ENCODE results near the gene FSIP2.

FSIP2 gene

GRCh38 chr2:185738679-185739472 lies at the start of gene FSIP2:
FSIP2 (plus strand) TSS chr2:185738804; CDS start chr2:185738895, 91 bp downstream.
- in situ Hi-C loops (cut with HindIII; ENCODE audit: low pct_ligation_motif_present, low pct_unique_long_range_greater_than_20kb, low sequenced_read_pairs) = no loop called here
- DNase-seq = peak; percentile 92

GRCh38 chr2:185689906-185690539 lies 48.6 kb upstream of the FSIP2 start:
- DNase-seq = peak; percentile 3

GRCh38 chr2:185695711-185696235 lies 42.8 kb upstream of the FSIP2 start:
- no peak for DNase-seq
- in situ Hi-C loops (cut with HindIII; ENCODE audit: low pct_ligation_motif_present, low pct_unique_long_range_greater_than_20kb, low sequenced_read_pairs) = no loop called here

More at GRCh38 chr2:185689906-185690539, 48.6 kb upstream of the FSIP2 start:
- in situ Hi-C loops (cut with HindIII; ENCODE audit: low pct_ligation_motif_present, low pct_unique_long_range_greater_than_20kb, low sequenced_read_pairs) = no loop called here

GRCh38 chr2:185700883-185701282 lies 37.7 kb upstream of the FSIP2 start:
- in situ Hi-C loops (cut with HindIII; ENCODE audit: low pct_ligation_motif_present, low pct_unique_long_range_greater_than_20kb, low sequenced_read_pairs) = no loop called here
- no peak for DNase-seq

- no peak for DNase-seq
- in situ Hi-C loops (cut with HindIII; ENCODE audit: low pct_ligation_motif_present, low pct_unique_long_range_greater_than_20kb, low sequenced_read_pairs) = no loop called here
Measured at GRCh38 chr2:185734658-185735057, 3.9 kb upstream of the FSIP2 start.

GRCh38 chr2:185736210-185736609 lies 2.4 kb upstream of the FSIP2 start:
- in situ Hi-C loops (cut with HindIII; ENCODE audit: low pct_ligation_motif_present, low pct_unique_long_range_greater_than_20kb, low sequenced_read_pairs) = no loop called here
- no peak for DNase-seq

- no peak for DNase-seq
- in situ Hi-C loops (cut with HindIII; ENCODE audit: low pct_ligation_motif_present, low pct_unique_long_range_greater_than_20kb, low sequenced_read_pairs) = no loop called here
Measured at GRCh38 chr2:185745864-185746859, 7.6 kb downstream of the FSIP2 start.

- in situ Hi-C loops (cut with HindIII; ENCODE audit: low pct_ligation_motif_present, low pct_unique_long_range_greater_than_20kb, low sequenced_read_pairs) = no loop called here
- no peak for DNase-seq
Measured at GRCh38 chr2:185757356-185757755, 18.8 kb downstream of the FSIP2 start.

GRCh38 chr2:185771396-185771795 lies 32.8 kb downstream of the FSIP2 start:
- no peak for DNase-seq
- in situ Hi-C loops (cut with HindIII; ENCODE audit: low pct_ligation_motif_present, low pct_unique_long_range_greater_than_20kb, low sequenced_read_pairs) = no loop called here

- DNase-seq = no peak
- in situ Hi-C loops (cut with HindIII; ENCODE audit: low pct_ligation_motif_present, low pct_unique_long_range_greater_than_20kb, low sequenced_read_pairs) = no loop called here
Measured at GRCh38 chr2:185780890-185781289, 42.3 kb downstream of the FSIP2 start.

GRCh38 chr2:185782223-185782769 lies 43.7 kb downstream of the FSIP2 start:
- no peak for DNase-seq
- in situ Hi-C loops (cut with HindIII; ENCODE audit: low pct_ligation_motif_present, low pct_unique_long_range_greater_than_20kb, low sequenced_read_pairs) = no loop called here

- in situ Hi-C loops (cut with HindIII; ENCODE audit: low pct_ligation_motif_present, low pct_unique_long_range_greater_than_20kb, low sequenced_read_pairs) = no loop called here
- no peak for DNase-seq
Measured at GRCh38 chr2:185785156-185785555, 46.6 kb downstream of the FSIP2 start.

- in situ Hi-C loops (cut with HindIII; ENCODE audit: low pct_ligation_motif_present, low pct_unique_long_range_greater_than_20kb, low sequenced_read_pairs) = no loop called here
- DNase-seq = no peak
Measured at GRCh38 chr2:185785851-185786473, 47.4 kb downstream of the FSIP2 start.

GRCh38 chr2:185787227-185788145 lies 48.9 kb downstream of the FSIP2 start:
- DNase-seq = no peak
- in situ Hi-C loops (cut with HindIII; ENCODE audit: low pct_ligation_motif_present, low pct_unique_long_range_greater_than_20kb, low sequenced_read_pairs) = no loop called here

GRCh38 chr2:185790361-185790760 lies 51.8 kb downstream of the FSIP2 start:
- DNase-seq = no peak
- in situ Hi-C loops (cut with HindIII; ENCODE audit: low pct_ligation_motif_present, low pct_unique_long_range_greater_than_20kb, low sequenced_read_pairs) = no loop called here

GRCh38 chr2:185793532-185794345 lies 55.1 kb downstream of the FSIP2 start:
- in situ Hi-C loops (cut with HindIII; ENCODE audit: low pct_ligation_motif_present, low pct_unique_long_range_greater_than_20kb, low sequenced_read_pairs) = no loop called here
- DNase-seq = no peak
